ENCODE measurements around the gene CPZ. TPM values are rescaled to one million over a fixed set of nuclear protein-coding genes. Genes with fewer than 3 reads are reported as not detected.

The CPZ gene
- total RNA-seq, 4 donors from 2014 or later = 0.32 to 4.2 (median 2.1) TPM

DNA sequence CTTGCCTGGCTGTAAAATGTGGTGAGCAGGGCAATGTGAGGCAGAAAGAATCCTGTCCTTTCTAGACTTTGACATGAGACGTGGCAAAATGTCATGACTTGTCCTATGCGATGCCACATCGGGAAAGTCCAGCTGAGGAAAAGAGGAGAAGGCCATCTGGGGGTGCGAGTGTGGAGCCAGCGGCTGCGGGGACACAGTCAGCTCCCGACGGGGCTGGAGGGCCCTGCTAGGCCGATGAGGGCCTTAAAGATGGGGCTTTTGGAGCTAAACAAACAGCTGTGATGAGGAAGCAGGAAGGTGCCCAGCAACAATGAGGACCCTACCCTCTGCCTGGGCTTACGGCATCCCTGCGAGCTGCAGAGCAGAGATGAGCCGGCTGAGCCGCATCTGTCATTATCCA lies 7.7 kb downstream of the CPZ start:
- Histone ChIP-seq H3K4me3 (no peak overlapping the region), H3K27ac (no peak overlapping the region), H3K36me3 (no peaks in the 10 kb centered on the region), H3K27me3 (peaks cover 5% of the 10 kb centered on the region), H3K4me1 (peaks cover 5% of the 10 kb centered on the region), H3K9me3 (no peaks in the 10 kb centered on the region)
- no peak for TF ChIP-seq POLR2A (IDR thresholded peaks at IDR 0.05)
- TF ChIP-seq, protein P1, sequence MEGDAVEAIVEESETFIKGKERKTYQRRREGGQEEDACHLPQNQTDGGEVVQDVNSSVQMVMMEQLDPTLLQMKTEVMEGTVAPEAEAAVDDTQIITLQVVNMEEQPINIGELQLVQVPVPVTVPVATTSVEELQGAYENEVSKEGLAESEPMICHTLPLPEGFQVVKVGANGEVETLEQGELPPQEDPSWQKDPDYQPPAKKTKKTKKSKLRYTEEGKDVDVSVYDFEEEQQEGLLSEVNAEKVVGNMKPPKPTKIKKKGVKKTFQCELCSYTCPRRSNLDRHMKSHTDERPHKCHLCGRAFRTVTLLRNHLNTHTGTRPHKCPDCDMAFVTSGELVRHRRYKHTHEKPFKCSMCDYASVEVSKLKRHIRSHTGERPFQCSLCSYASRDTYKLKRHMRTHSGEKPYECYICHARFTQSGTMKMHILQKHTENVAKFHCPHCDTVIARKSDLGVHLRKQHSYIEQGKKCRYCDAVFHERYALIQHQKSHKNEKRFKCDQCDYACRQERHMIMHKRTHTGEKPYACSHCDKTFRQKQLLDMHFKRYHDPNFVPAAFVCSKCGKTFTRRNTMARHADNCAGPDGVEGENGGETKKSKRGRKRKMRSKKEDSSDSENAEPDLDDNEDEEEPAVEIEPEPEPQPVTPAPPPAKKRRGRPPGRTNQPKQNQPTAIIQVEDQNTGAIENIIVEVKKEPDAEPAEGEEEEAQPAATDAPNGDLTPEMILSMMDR (IDR thresholded peaks at IDR 0.05) = no peak
- TF ChIP-seq EP300 (IDR thresholded peaks at IDR 0.05) = no peak
- no peak for TF ChIP-seq POLR2AphosphoS5 (IDR thresholded peaks at IDR 0.05)
- DNase-seq (ENCODE audit: low spot score in 2 of 2) = no peak
- 85% methylated on average over 13 of the region's 13 CpGs for WGBS

DNA sequence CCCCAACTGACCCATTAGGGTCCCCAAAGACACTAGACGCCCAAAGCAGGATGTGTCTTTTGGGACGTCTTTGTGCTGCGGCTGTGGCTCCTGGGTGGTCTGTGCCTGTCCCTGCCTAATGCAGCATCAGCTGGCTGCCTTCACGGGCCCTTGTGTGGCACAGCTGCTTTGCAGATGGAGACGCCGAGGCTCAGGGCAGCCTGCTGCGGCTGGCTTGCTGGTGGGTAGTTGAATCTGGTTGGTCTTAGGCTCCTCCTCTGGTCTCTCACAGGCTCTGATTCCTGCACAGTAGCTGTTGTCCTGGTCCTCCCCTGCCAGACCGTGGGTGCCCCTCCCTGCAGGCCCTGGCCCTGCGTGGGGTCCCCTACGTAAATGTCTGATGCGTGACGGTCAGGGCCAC lies 8.1 kb downstream of the CPZ start:
- 82% methylated on average over 3 of the region's 12 CpGs for WGBS

DNA sequence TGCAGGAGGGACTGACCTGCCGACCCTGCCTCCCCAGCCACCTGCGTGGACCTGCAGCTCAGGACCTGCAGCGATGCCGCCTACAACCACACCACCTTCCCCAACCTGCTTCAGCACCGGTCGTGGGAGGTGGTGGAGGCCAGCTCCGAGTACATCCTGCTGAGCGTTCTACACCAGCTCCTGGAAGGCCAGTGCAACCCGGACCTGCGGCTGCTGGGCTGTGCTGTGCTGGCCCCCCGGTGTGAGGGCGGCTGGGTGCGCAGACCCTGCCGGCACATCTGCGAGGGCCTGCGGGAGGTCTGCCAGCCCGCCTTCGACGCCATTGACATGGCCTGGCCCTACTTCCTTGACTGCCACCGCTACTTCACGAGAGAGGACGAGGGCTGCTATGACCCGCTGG lies 8.5 kb downstream of the CPZ start:
- TF ChIP-seq POLR2A (IDR thresholded peaks at IDR 0.05) (no peak), POLR2AphosphoS5 (IDR thresholded peaks at IDR 0.05) (no peak), EP300 (IDR thresholded peaks at IDR 0.05) (no peak)
- TF ChIP-seq, protein P1 (IDR thresholded peaks at IDR 0.05) = no peak
- Histone ChIP-seq H3K36me3 (no peaks in the 10 kb centered on the region), H3K27me3 (peaks cover 4% of the 10 kb centered on the region), H3K4me3 (no peak overlapping the region), H3K4me1 (no peaks in the 10 kb centered on the region), H3K27ac (no peak overlapping the region), H3K9me3 (no peaks in the 10 kb centered on the region)
- DNase-seq (ENCODE audit: low spot score in 2 of 2) = no peak
- WGBS = 93% methylated on average over 21 of the region's 23 CpGs

More for the DNA sequence above, 8.1 kb downstream of the CPZ start:
- TF ChIP-seq POLR2AphosphoS5 (IDR thresholded peaks at IDR 0.05) (no peak), EP300 (IDR thresholded peaks at IDR 0.05) (no peak), POLR2A (IDR thresholded peaks at IDR 0.05) (no peak)
- TF ChIP-seq, protein P1 (IDR thresholded peaks at IDR 0.05) = no peak
- no peaks in the 10 kb centered on the region for H3K9me3 ChIP-seq
- no peak overlapping the region for H3K27ac ChIP-seq
- H3K4me1 ChIP-seq = peaks cover 1% of the 10 kb centered on the region
- DNase-seq (ENCODE audit: low spot score in 2 of 2) = no peak
- H3K4me3 ChIP-seq = no peak overlapping the region
- H3K36me3 ChIP-seq = no peaks in the 10 kb centered on the region
- H3K27me3 ChIP-seq = peaks cover 4% of the 10 kb centered on the region

DNA sequence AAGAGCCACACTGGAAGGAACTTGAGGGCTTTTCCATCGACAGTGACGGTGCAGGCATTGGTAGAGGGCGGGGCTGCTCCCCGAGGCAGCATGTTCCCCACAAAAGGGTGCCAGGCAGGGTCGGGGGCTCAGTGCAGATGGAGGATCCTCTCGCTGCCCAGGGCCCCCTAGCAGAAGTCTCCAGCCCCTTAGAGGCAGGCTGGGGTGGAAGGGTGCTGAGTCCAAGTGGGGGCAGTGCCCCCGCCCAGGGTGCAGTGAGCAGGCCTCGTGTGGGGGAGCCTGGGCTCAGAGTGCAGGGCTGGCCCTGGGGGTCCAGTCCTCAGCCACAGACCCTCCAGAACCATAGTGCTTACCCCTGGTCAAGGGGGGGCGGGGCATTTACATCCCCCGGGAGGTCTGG lies 9.0 kb downstream of the CPZ start:
- Histone ChIP-seq H3K4me3 (no peak overlapping the region), H3K36me3 (no peaks in the 10 kb centered on the region), H3K4me1 (no peaks in the 10 kb centered on the region), H3K9me3 (no peaks in the 10 kb centered on the region), H3K27ac (no peak overlapping the region), H3K27me3 (peaks cover 4% of the 10 kb centered on the region)
- 61% methylated on average over 3 of the region's 10 CpGs for WGBS
- no peak for DNase-seq (ENCODE audit: low spot score in 2 of 2)
- TF ChIP-seq EP300 (IDR thresholded peaks at IDR 0.05) (no peak), POLR2AphosphoS5 (IDR thresholded peaks at IDR 0.05) (no peak), POLR2A (IDR thresholded peaks at IDR 0.05) (no peak)
- TF ChIP-seq, protein P1 (IDR thresholded peaks at IDR 0.05) = no peak

DNA sequence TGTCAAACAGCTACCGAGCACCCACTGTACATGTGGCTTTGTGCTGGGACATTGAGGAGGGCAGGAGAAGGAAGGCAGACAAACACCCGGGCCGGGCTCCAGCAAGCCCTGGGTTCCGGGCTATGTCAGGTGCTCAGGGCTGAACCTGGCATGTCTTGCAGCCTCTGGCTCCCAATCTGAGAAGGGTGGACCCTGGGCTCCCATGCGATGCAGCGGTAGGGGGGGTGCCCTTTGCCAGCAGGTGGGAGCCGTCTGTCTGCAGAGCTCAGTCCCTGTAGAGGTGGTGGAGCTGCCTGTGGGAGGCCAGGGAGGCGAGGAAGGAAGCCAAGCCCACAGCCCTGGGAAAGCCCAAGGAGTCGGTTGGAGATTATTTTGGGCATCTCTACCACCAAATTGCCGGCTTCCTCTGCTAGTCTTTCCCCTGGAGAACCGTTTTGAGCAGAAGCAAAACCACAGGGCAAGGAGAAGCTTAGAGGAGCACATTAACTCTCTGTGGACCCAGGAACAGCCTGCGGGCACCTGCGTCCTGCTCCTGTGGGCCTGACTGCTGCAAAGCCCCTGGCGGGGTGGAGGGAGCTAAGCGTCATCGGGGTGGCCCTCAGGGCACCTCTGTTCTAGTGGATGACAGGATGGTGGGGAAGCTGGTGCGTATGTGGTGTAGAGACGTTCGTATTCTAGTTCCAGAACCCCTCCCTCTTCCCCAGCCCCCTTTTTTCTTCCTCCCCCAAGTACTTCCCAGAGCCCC lies 10.3 kb downstream of the CPZ start:
- H3K27ac ChIP-seq = no peak overlapping the region

More for the DNA sequence above, 10.3 kb downstream of the CPZ start:
- Histone ChIP-seq H3K9me3 (no peaks in the 10 kb centered on the region), H3K36me3 (no peaks in the 10 kb centered on the region), H3K4me3 (no peak overlapping the region), H3K4me1 (peaks cover 4% of the 10 kb centered on the region), H3K27me3 (peaks cover 15% of the 10 kb centered on the region)
- TF ChIP-seq EP300 (IDR thresholded peaks at IDR 0.05) (no peak), POLR2AphosphoS5 (IDR thresholded peaks at IDR 0.05) (no peak), POLR2A (IDR thresholded peaks at IDR 0.05) (no peak)
- TF ChIP-seq, protein P1 (IDR thresholded peaks at IDR 0.05) = no peak
- no peak for DNase-seq (ENCODE audit: low spot score in 2 of 2)
- 56% methylated on average over 10 of the region's 19 CpGs for WGBS

Measured in suprapubic skin (tissue), 4 donors.